Measurements from ENCODE around the gene CD72. TPM values are rescaled to one million over a fixed set of nuclear protein-coding genes. Genes with fewer than 3 reads are reported as not detected.

The CD72 gene
- total RNA-seq, 1 donor from 2014 or later: 3.1 TPM

DNA sequence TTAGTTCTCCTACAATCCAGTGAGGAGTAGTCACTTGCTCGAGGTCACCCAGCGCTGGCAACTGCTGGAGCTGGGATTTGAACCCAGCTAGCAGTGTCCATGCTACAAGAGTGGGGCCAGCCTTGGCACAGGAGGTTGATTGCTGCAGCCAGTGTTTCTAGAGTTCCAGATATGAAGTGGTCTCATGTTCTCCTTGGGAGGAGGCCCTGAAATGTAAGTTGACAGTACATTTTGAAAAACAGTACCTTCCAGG, 40.7 kb upstream of the CD72 start:
- Mint-ChIP-seq H3K36me3 (ENCODE audit: insufficient read depth) (peaks cover 9% of the 10 kb centered on the region), H3K4me1 (ENCODE audit: low read depth) (peaks cover 13% of the 10 kb centered on the region), H3K27me3 (peaks cover 6% of the 10 kb centered on the region), H3K4me3 (ENCODE audit: low read depth) (peak overlapping the region; percentile 85), H3K27ac (peak overlapping the region; percentile 98), H3K9me3 (ENCODE audit: low read depth) (no peaks in the 10 kb centered on the region)
- TF ChIP-seq, protein P1, sequence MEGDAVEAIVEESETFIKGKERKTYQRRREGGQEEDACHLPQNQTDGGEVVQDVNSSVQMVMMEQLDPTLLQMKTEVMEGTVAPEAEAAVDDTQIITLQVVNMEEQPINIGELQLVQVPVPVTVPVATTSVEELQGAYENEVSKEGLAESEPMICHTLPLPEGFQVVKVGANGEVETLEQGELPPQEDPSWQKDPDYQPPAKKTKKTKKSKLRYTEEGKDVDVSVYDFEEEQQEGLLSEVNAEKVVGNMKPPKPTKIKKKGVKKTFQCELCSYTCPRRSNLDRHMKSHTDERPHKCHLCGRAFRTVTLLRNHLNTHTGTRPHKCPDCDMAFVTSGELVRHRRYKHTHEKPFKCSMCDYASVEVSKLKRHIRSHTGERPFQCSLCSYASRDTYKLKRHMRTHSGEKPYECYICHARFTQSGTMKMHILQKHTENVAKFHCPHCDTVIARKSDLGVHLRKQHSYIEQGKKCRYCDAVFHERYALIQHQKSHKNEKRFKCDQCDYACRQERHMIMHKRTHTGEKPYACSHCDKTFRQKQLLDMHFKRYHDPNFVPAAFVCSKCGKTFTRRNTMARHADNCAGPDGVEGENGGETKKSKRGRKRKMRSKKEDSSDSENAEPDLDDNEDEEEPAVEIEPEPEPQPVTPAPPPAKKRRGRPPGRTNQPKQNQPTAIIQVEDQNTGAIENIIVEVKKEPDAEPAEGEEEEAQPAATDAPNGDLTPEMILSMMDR (IDR thresholded peaks at IDR 0.05; ENCODE audit: unreplicated experiment): no peak
- no peak for DNase-seq (ENCODE audit: low spot score, unreplicated experiment)

DNA sequence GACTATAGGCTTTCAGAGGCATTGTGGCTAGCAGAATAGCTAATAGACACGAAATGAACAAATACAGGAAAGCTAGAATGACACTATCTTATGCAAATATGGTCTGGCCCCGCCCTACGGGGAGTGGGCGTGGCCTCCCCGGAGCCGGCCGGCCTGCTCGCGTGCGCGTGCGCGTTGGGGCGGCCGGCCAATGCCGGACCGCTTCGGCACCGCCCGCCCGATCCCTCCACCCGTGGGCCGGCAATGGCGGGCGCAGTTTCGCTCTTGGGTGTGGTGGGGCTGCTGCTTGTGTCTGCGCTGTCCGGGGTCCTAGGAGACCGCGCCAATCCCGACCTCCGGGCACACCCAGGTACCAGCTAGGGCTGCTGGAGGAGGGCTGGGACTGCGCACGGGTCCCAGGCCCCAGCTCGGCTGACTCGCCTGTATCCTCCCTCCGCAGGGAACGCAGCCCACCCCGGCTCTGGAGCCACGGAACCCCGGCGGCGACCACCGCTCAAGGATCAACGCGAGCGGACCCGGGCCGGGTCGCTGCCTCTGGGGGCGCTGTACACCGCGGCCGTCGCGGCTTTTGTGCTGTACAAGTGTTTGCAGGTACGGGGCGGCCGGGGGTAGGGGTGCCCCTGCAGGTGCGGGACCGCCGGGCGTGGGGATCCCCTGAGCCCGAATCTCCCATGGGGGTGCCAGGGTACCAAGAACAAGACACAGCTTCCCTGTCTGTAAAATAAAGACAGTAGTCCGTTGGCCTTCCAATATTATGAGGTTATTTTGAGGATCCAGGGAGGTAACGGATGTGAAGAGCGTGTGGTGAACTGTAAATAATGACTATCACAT, 40.1 kb upstream of the CD72 start, which contains the start of gene CCDC107:
Gene CCDC107, plus strand, starts transcription at position 156 of the 831 bp plus-strand sequence. Its CDS starts 88 bp downstream, at position 244.
- Mint-ChIP-seq H3K4me3 (ENCODE audit: low read depth) (peak within 1 kb of the TSS; percentile 85), H3K36me3 (ENCODE audit: insufficient read depth) (peaks cover 9% of the 10 kb centered on the region), H3K27ac (peak within 1 kb of the TSS; percentile 100), H3K4me1 (ENCODE audit: low read depth) (peaks cover 13% of the 10 kb centered on the region), H3K27me3 (peaks cover 6% of the 10 kb centered on the region), H3K9me3 (ENCODE audit: low read depth) (no peaks in the 10 kb centered on the region)
- DNase-seq (ENCODE audit: low spot score, unreplicated experiment): peak; percentile 85
- TF ChIP-seq, protein P1 (IDR thresholded peaks at IDR 0.05; ENCODE audit: unreplicated experiment): peak; percentile 93

DNA sequence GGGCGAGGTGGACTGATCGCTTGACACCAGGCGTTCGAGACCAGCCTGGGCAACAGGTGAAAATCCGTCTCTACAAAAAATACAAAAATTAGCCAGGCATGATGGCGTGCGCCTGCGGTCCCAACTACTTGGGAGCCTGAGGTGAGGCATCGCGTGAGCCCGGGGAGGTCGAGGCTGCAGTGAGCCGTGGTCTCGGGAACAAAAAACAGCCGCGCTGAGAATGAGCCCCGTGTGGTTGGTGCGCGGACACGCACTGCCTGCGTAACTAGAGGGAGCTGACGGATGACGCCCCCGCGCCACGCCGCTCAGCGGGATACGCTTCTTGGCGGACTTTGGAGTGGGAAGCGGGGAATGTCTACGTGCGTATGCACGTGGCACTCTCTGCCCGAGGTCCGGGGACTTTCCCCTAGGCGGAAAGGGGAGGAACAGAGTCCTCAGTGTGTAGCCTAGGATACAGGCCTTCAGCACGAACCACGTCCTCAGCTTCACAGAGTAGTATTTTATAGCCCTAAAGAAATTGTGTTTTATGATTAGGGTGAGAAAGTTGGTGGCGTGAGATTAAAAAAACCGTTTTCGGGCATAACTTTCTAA, 39.4 kb upstream of the CD72 start, which contains the start of gene RMRP:
Gene RMRP, minus strand, starts transcription at position 474 of the 591 bp plus-strand sequence.
- peak; percentile 86 for DNase-seq (ENCODE audit: low spot score, unreplicated experiment)
- peaks cover 6% of the 10 kb centered on the region for H3K27me3 Mint-ChIP-seq
- peaks cover 13% of the 10 kb centered on the region for H3K4me1 Mint-ChIP-seq (ENCODE audit: low read depth)
- H3K36me3 Mint-ChIP-seq (ENCODE audit: insufficient read depth): peaks cover 8% of the 10 kb centered on the region
- peak within 1 kb of the TSS; percentile 100 for H3K27ac Mint-ChIP-seq
- no peaks in the 10 kb centered on the region for H3K9me3 Mint-ChIP-seq (ENCODE audit: low read depth)
- TF ChIP-seq, protein P1 (IDR thresholded peaks at IDR 0.05; ENCODE audit: unreplicated experiment): peak; percentile 39
- H3K4me3 Mint-ChIP-seq (ENCODE audit: low read depth): peak within 1 kb of the TSS; percentile 85

DNA sequence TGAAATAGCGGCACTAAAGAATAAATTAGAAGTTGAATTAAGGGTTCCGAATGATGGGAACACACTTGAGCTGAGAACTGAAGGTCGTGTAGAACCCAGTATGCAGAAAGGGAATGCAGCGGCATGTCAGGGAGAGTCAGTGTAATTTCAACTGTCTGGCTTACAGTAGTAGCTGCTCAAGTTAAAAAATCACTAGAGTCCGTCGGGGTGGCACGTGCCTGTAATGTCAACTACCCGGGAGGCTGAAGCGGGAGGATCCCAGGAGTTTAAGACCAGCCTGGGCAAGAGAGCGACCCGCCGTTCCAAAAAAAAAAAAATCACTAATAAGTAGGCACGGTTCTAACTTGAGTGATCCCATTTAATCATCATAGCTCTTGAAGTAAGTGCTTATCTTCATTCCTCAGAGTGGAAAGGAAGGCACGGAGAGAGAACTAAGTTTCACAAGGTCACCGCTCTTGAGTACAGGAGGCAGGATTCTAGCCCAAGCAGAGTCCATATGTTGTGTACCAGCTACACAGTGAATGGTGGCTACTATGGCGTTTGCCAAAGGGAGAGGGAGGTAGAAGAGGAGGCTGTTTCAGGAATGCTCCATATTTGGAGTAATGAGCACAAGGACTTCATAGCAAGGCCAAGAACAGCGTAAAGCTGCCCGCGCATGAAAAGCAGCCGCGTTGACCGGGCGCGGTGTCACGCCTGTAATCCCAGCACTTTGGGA, 38.8 kb upstream of the CD72 start:
- Mint-ChIP-seq H3K4me3 (ENCODE audit: low read depth) (peak overlapping the region; percentile 77), H3K9me3 (ENCODE audit: low read depth) (no peaks in the 10 kb centered on the region), H3K27ac (peak overlapping the region; percentile 100), H3K36me3 (ENCODE audit: insufficient read depth) (peaks cover 7% of the 10 kb centered on the region), H3K27me3 (peaks cover 6% of the 10 kb centered on the region), H3K4me1 (ENCODE audit: low read depth) (peaks cover 13% of the 10 kb centered on the region)
- TF ChIP-seq, protein P1 (IDR thresholded peaks at IDR 0.05; ENCODE audit: unreplicated experiment): no peak
- no peak for DNase-seq (ENCODE audit: low spot score, unreplicated experiment)

DNA sequence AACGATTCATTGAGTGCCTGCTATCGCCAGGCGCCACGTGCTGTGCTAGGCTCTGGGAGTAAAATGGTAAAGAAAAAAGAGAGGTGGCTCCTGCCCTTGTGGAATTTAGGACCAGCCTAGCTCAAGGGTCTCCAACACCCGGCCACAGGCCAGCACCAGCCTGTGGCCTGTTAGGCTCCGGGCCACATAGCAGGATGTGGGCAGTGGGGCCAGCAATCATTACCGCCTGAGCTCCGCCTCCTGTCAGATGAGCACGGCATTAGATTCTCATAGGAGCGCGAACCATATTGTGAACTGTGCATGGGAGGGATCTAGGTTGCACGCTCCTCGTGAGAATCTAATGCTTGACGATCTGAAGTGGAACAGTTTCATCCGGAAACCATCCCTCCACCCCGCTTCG, 38.1 kb upstream of the CD72 start:
- H3K4me1 Mint-ChIP-seq (ENCODE audit: low read depth): peaks cover 18% of the 10 kb centered on the region
- no peak overlapping the region for H3K4me3 Mint-ChIP-seq (ENCODE audit: low read depth)
- H3K27ac Mint-ChIP-seq: no peak overlapping the region
- no peak for DNase-seq (ENCODE audit: low spot score, unreplicated experiment)
- H3K27me3 Mint-ChIP-seq: peaks cover 6% of the 10 kb centered on the region
- TF ChIP-seq, protein P1 (IDR thresholded peaks at IDR 0.05; ENCODE audit: unreplicated experiment): no peak
- H3K36me3 Mint-ChIP-seq (ENCODE audit: insufficient read depth): peaks cover 5% of the 10 kb centered on the region
- H3K9me3 Mint-ChIP-seq (ENCODE audit: low read depth): no peaks in the 10 kb centered on the region

All from progenitor cell of endocrine pancreas (in vitro differentiated cells).